LNCAP (cell line): ENCODE results near the gene ZNF621.

Source experiments
- CTCF ChIP-seq: fragments of 450-650 bp; IDR thresholded peaks from 2 replicates; pipeline ENCODE4 v1.5.1; 2017; ENCODE audit warnings: mild to moderate bottlenecking

Gene ZNF621

GRCh38 chr3:40581166-40581565, 56.4 kb downstream of the ZNF621 start:
- no peak for TF ChIP-seq CTCF

DNA sequence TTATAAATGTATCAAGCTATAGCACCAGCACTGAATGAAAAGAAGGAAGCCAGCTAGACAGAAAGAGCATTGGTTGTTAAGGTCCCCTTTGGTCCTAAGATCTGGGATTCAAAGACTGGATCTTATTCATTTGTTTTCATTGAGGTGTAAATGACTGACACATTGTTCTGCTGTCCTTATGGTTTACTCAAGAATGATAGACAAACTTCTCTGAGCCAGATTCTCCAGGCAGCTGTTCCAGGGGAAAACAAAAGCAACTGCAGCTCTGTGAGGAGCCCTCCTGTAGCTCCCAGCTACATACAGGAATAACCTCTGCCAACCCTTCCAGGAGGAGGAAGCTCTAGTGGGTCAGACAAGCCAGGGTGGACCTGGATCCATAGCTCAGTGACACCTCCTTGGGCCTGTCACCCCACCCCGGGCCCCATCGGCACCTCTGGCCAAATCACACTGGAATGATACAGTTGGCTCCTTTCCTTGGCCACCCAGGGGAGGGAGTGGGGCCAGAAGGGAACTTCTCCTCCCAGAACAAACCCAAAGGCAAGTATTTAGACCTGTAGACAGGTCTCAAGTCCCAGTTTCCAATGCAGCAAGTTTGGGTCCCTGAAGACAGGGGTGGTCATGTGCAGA, 57.8 kb downstream of the ZNF621 start:
- no peak for TF ChIP-seq CTCF

DNA sequence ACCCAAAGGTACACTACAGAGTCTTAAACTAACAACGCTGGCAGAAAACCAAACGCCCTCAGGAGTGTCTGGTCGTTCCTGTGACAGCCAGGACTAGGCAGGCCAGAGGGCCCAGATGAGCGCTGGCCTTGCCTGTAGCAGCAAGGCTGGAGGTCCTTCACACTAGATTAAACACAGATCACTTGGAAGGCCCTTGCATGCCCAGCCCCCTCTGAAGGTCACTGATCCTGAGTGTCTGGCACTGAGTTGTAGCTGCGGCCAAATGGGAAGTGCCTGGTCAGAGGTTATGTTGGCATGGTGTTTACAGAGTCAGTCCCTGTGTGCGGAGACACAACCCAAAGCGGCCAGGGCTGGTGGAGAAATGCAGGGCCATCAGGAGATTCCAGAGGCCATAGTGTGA, 58.9 kb downstream of the ZNF621 start:
- TF ChIP-seq CTCF = no peak

GRCh38 chr3:40584625-40585189, 59.9 kb downstream of the ZNF621 start:
- peak; percentile 96 for TF ChIP-seq CTCF

- no peak for TF ChIP-seq CTCF
Observed at GRCh38 chr3:40585381-40586016, 60.7 kb downstream of the ZNF621 start.

- TF ChIP-seq CTCF = no peak
Observed at GRCh38 chr3:40586901-40587300, 62.1 kb downstream of the ZNF621 start.

GRCh38 chr3:40588406-40588805, 63.6 kb downstream of the ZNF621 start:
- TF ChIP-seq CTCF = peak; percentile 18; the same call in 1 of the 2 replicates
